Stomach (tissue), 4 donors: ENCODE results near the gene MRPS6.

Experiments used
- CTCF ChIP-seq, 7 experiments: fragments of 450-650 bp in 4 of 7; fragments of 200-600 bp in 3 of 7; sonication (generic) in 3 of 7; IDR thresholded peaks; one replicate each; pipeline ENCODE4 v1.5.1; 2016 to 2019; ENCODE audit warnings: antibody characterized with exemption in 7 of 7, control low read depth in 2 of 7, mild to moderate bottlenecking in 1 of 7
- POLR2A ChIP-seq, 4 donors: fragments of 450-650 bp; IDR thresholded peaks; one replicate each; pipeline ENCODE4 v1.6.1; 2016; ENCODE audit warnings: antibody characterized with exemption in 4 of 4, control low read depth in 2 of 4, mild to moderate bottlenecking in 1 of 4, moderate library complexity in 1 of 4

- TF ChIP-seq POLR2A (IDR thresholded peaks at IDR 0.05) (no peak), CTCF (IDR thresholded peaks at IDR 0.05) (no peak)
Measured at GRCh38 chr21:34176448-34176847, 103.1 kb downstream of the MRPS6 start.
